RPMI7951 (cell line): Measurements from ENCODE around the gene DIAPH1. TPM values are rescaled to one million over a fixed set of nuclear protein-coding genes. Genes with fewer than 3 reads are reported as not detected.

Source experiments
- DNase-seq: peaks from one replicate; pipeline ENCODE4 v3.0.0-alpha.2; 2012; ENCODE audit warnings: low read depth
- total RNA-seq: library from RNA; depleted of rRNA; stranded (reverse); fragments of >200 nt; shearing (Covaris generic); gene quantifications from 2 replicates; pipeline ENCODE4 v1.2.3, GENCODE V29; 2014

The DIAPH1 gene
- total RNA-seq, 1 experiment from 2014 or later: 29.1 TPM

DNA sequence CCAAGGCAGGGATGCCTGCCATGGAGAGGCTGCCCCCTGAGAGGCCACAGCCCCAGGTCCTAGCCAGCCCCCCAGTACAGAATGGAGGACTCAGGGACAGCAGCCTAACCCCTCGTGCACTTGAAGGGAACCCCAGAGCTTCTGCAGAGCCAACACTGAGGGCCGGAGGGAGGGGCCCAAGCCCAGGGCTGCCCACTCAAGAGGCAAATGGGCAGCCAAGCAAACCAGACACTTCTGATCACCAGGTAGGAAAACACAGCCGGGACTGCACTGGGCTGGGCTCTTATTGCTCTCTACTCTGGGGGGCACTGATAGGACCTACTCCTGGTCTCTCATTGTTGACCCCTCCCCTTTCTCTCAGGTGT lies 21.2 kb upstream of the DIAPH1 start:
- no peak for DNase-seq

DNA sequence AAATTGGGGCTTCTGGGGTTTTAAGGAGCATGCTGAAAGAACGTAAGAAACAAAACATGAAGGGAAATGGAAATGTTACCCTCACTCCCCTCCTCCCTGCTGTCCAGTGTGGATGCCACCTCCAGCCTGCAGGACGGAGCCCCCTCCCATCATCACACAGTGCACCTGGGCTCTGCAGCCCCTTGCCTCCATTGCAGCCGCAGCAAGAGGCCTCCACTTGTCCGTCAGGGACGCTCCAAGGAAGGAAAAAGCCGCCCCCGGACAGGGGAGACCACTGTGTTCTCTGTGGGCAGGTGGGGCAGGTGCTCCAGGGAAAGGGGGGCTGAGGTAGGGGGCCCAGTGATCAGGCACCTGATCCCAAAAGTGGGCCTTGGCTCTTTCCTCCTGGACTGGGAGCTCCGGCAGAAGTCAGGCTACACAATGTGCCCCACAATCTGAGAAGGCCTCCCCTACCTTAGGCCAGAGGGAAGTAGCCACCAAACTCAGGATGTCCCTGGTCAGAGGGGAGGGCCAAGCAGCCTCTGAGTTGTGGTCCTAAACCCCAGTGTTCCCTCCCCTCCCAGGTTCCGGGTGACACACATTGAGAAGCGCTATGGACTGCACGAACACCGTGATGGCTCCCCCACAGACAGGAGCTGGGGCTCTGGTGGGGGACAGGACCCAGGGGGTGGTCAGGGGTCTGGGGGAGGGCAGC lies 20.7 kb upstream of the DIAPH1 start:
- DNase-seq: no peak

GRCh38 chr5:141638771-141639170 lies 20.0 kb upstream of the DIAPH1 start:
- DNase-seq: no peak

- DNase-seq: peak; percentile 42
Observed at GRCh38 chr5:141637767-141638419, 19.1 kb upstream of the DIAPH1 start.

DNA sequence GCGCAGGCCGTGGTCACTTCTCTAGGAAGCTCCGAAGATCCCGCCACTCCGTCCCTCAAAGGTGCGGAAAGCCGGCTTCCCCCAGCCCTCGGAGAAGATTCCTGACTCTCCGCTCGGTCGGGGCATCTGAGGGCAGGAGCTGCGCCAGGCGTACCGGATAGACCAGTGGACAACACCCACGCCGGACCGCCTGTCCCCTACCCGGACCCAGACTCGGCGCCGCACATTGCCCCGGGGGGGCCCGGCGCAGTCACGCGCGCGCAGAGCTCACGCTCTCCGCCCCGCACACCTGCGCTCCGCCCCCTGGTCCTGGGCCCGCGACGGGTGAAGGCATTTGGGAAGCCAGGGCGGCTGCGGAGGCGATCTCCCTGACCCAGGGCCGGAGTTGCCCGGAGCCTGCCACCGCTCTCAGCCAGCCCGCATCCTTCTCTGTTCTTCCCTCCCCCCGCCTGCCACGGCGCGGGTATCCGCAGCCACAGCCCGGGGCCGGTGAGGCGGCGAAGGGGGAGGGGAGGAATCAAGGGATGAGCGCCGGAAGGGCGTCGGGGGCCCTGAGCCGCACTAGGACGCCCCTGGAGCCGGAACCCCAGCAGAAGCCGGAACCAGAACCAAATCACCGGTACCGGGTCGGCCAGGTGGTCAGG lies 18.4 kb upstream of the DIAPH1 start:
- no peak for DNase-seq

GRCh38 chr5:141636413-141637122 lies 17.8 kb upstream of the DIAPH1 start, which contains the start of the genes HDAC3 and RELL2:
Gene HDAC3 (minus strand): TSS chr5:141636849. CDS start chr5:141636790, 59 bp downstream.
Gene RELL2 (plus strand): TSS chr5:141636997. CDS start chr5:141638226, 1,229 bp downstream.
- peak; percentile 83 for DNase-seq

DNA sequence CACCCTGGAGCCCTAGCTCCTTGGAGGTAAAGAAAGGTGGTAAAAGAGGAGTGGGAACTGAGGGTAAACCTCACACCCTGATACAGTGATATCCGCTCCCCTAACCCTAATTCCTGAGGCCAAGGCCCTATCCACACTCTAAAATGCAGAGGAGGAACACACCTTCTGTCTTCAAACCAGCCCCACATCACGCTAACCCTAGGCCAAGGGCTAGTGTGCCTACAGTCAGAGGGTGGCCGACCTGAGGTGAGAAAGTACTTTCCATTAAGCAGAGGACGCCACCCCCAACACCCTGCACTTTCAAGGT lies 17.3 kb upstream of the DIAPH1 start:
- DNase-seq: no peak

DNA sequence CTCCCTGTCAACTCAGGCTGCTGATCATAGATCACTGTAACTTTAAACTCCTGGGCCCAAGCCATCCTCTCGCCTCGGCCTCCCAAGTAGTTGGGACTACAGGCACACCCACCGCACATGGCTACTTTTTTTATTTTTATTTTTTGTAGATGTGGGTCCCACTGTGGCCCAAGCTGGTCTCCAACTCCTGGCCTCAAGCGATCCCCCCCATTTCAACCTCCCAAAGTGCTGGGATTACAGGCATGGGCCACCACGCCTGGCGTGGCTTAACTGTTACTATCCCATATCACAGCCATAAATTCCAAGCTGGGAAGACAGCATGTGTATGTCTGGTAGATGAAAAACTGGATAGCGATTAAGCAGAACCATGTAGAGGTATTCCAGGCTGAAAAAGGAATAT lies 16.8 kb upstream of the DIAPH1 start:
- no peak for DNase-seq

DNA sequence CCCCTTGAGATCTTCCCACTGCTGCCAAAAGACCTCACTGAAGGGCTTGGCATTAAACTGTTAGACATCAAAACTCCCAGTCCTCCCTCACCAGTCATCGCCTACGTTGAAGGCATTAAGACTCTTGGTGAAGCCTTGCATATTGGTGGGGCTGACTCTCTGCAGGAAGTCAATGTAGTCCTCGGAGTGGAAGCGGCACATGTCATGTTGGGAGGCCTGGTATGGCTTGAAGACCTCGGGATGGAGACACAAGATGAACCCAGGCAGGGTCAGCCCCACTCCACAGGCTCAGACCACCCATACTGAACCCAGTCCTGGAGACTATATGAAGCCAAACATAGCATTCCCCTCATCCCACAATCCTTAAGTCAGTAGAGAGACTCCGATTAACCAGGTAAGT lies 15.9 kb upstream of the DIAPH1 start:
- DNase-seq: no peak

GRCh38 chr5:141633871-141634561 lies 15.2 kb upstream of the DIAPH1 start:
- DNase-seq: no peak

DNA sequence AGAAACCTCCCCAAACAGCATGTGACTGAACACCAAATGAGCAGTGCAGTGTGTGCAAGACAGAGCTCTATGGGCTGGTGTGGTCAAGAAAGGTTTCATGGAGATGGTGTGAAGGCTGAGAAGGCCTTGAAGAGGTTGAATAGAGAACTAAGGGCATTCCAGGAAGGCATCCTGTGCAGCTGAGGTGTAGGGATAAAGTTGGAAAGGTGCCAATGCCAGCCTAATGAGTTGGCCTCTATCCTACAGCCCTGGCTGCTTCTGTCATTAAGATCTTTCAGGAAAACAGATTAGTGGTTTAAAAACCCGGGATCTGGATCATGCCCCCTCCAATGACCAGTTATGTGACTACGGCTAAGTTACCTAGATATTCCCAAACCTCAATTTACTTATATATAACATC lies 13.8 kb upstream of the DIAPH1 start:
- DNase-seq: no peak

- no peak for DNase-seq
Observed at GRCh38 chr5:141630570-141631140, 11.9 kb upstream of the DIAPH1 start.

DNA sequence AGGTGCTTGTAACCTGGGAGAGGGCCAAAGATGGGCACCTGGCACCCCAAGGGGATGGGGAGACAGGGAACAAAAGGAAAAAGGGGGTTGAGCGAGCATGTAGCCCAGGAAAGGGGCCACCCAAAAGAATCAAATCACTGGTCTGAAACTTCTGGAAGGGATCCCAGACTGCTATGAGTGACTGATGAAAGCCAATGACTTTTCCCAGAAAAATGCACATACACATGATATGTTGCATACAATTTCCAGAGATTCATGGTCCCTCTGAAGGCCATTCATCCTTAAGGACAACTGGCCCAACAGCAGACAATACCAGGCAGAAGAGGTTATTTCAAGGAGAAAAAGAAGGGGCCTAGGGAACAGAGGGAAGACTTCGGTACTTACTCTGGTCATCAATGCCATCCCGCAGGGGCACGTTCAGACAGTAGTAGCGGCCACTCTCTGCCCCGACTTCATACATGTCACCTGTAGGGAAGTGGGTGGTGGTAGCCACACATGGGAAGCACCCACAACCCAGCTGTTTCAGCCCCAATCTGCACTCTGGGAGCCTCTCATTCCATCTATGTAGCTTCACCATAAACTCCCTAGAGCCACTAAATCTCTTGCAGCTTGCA lies 9.5 kb upstream of the DIAPH1 start:
- no peak for DNase-seq

DNA sequence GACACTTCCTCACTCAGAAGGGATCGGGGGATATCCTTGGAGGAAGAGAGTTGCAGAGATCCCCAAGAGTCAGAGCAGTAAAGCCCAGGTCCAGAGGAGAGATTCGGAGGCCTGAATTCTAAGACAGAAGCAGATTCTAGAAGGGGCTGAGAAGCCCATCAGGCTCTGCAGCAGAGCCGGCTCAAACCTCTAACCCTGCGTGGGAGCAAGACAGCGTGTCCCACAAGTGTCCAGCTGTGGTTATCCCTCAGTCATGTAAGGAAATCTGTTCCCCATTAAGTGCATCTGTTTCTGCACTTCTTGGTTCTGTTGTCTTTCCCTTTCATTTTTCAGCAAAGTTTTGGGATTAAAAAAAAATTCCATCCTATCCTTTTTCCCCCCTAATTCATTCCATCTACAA lies 4.8 kb upstream of the DIAPH1 start:
- no peak for DNase-seq

- no peak for DNase-seq
Observed at GRCh38 chr5:141623186-141623585, 4.4 kb upstream of the DIAPH1 start.

GRCh38 chr5:141618030-141618803 lies 583 bp downstream of the DIAPH1 start:
- peak; percentile 34 for DNase-seq

GRCh38 chr5:141617682-141618029 lies 1.1 kb downstream of the DIAPH1 start:
- DNase-seq: peak; percentile 43

DNA sequence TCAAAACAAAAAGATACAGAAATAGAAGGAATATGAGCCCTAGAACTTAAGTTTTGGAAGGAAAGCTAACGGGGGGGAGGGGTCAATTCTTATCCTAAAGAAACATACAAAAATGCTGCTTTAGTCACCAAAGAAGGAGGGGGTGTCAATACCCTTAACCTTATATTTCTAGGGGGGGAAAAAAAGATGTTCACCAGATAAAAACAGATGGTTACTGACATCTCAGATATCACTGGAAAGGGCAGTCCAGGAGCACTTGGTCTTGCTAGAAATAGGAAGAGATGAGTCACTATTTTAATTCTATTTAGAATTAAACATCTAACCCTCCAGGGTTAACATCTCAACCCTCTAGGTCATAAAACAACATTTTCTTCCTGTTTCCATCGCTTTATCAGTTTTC lies 1.7 kb downstream of the DIAPH1 start:
- DNase-seq: peak; percentile 16

- no peak for DNase-seq
Observed at GRCh38 chr5:141615991-141616720, 2.6 kb downstream of the DIAPH1 start.

GRCh38 chr5:141613344-141613743 lies 5.5 kb downstream of the DIAPH1 start:
- DNase-seq: no peak
